Trophoblast cell (in vitro differentiated cells and primary cell): Measurements from ENCODE around the gene CD93.
A peak's percentile ranks its signal among the peaks of the same experiment; 100 is the strongest.

ENCODE experiments used
- DNase-seq, 2 donors: peaks; one replicate each; pipeline ENCODE4 v3.0.0-alpha.2; 2016
- H2AFZ ChIP-seq: 2 replicates; pipeline ENCODE4 v1.6.1; 2013; ENCODE audit warnings: low read length, moderate library complexity, mild to moderate bottlenecking; ENCODE audit not compliant: insufficient read depth, poor library complexity
- H2AK5ac ChIP-seq: 2 replicates; pipeline ENCODE4 v1.6.1; 2013; ENCODE audit warnings: mild to moderate bottlenecking, low read length
- H2BK120ac ChIP-seq: 2 replicates; pipeline ENCODE4 v1.6.1; 2013; ENCODE audit warnings: low read length, mild to moderate bottlenecking, moderate library complexity; ENCODE audit not compliant: insufficient read depth, poor library complexity
- H2BK12ac ChIP-seq: 2 replicates; pipeline ENCODE4 v1.6.1; 2013; ENCODE audit warnings: mild to moderate bottlenecking, low read length, moderate library complexity
- H2BK5ac ChIP-seq: 2 replicates; pipeline ENCODE4 v1.6.1; 2013; ENCODE audit warnings: low read length, low read depth, moderate library complexity, mild to moderate bottlenecking; ENCODE audit not compliant: poor library complexity
- H3K14ac ChIP-seq: 2 replicates; pipeline ENCODE4 v1.6.1; 2013; ENCODE audit warnings: mild to moderate bottlenecking, low read length
- H3K18ac ChIP-seq: 2 replicates; pipeline ENCODE4 v1.6.1; 2013; ENCODE audit warnings: mild to moderate bottlenecking, low read length
- H3K23ac ChIP-seq: 2 replicates; pipeline ENCODE4 v1.6.1; 2013; ENCODE audit warnings: low read length
- H3K27ac ChIP-seq: 2 replicates; pipeline ENCODE4 v1.5.1; 2013; ENCODE audit warnings: low read depth, mild to moderate bottlenecking, inconsistent platforms, low read length, moderate library complexity
- H3K27me3 ChIP-seq: 2 replicates; pipeline ENCODE4 v1.6.1; 2013; ENCODE audit warnings: inconsistent platforms, mild to moderate bottlenecking, low read length, moderate library complexity; ENCODE audit not compliant: insufficient read depth
- H3K36me3 ChIP-seq, 2 experiments: 1 replicate in 1 of 2; 2 replicates in 1 of 2; pipeline ENCODE4 v1.6.1; 2013; ENCODE audit warnings: low read length in 2 of 2, mild to moderate bottlenecking in 2 of 2, moderate library complexity in 1 of 2; ENCODE audit not compliant: insufficient read depth in 2 of 2, control insufficient read depth in 1 of 2
- H3K4ac ChIP-seq: 2 replicates; pipeline ENCODE4 v1.6.1; 2013; ENCODE audit warnings: low read depth, mild to moderate bottlenecking, low read length, moderate library complexity
- H3K4me1 ChIP-seq, 2 experiments: 1 replicate in 1 of 2; 2 replicates in 1 of 2; pipeline ENCODE4 v1.6.1; 2013; ENCODE audit warnings: low read length in 2 of 2, mild to moderate bottlenecking in 2 of 2, moderate library complexity in 1 of 2; ENCODE audit not compliant: insufficient read depth in 2 of 2, control insufficient read depth in 1 of 2
- H3K4me2 ChIP-seq: 2 replicates; pipeline ENCODE4 v1.6.1; 2013; ENCODE audit warnings: inconsistent platforms, mild to moderate bottlenecking, low read length, moderate library complexity
- H3K4me3 ChIP-seq: 2 replicates; pipeline ENCODE4 v1.5.1; 2013; ENCODE audit warnings: mild to moderate bottlenecking, low read depth, low read length, inconsistent platforms
- H3K79me1 ChIP-seq: one replicate; pipeline ENCODE4 v1.6.1; 2013; ENCODE audit warnings: low read length
- H3K79me2 ChIP-seq: 2 replicates; pipeline ENCODE4 v1.6.1; 2013; ENCODE audit warnings: low read length, mild to moderate bottlenecking; ENCODE audit not compliant: control insufficient read depth, insufficient read depth, poor library complexity
- H3K9ac ChIP-seq: 2 replicates; pipeline ENCODE4 v1.6.1; 2013; ENCODE audit warnings: mild to moderate bottlenecking, low read length
- H3K9me3 ChIP-seq: 2 replicates; pipeline ENCODE4 v1.6.1; 2013; ENCODE audit warnings: low read depth, mild to moderate bottlenecking, control low read depth, inconsistent platforms, low read length; ENCODE audit not compliant: insufficient read depth
- H4K12ac ChIP-seq: 2 replicates; pipeline ENCODE4 v1.6.1; 2013; ENCODE audit warnings: low read depth, mild to moderate bottlenecking, low read length, moderate library complexity
- H4K8ac ChIP-seq: 2 replicates; pipeline ENCODE4 v1.6.1; 2013; ENCODE audit warnings: low read depth, mild to moderate bottlenecking, low read length, moderate library complexity
- H4K91ac ChIP-seq: one replicate; pipeline ENCODE4 v1.6.1; 2013; ENCODE audit warnings: low read depth, mild to moderate bottlenecking, low read length, moderate library complexity
- WGBS: extraction: QIAGEN DNeasy Blood & Tissue Kit; methylation state at CpG from one replicate; pipeline ENCODE4 v1.1.7; 2013; ENCODE audit warnings: missing lambda C conversion rate; ENCODE audit not compliant: insufficient read length, insufficient coverage; ENCODE audit errors: extremely low coverage; 5-methylcytosine and 5-hydroxymethylcytosine counted together

Gene CD93

GRCh38 chr20:23063581-23063980 lies 22.5 kb downstream of the CD93 start:
- WGBS: no CpG with 5 or more reads among the region's 2 CpGs
- Histone ChIP-seq H4K91ac (no peak overlapping the region), H2BK5ac (no peak overlapping the region)

GRCh38 chr20:23063168-23063567 lies 23.0 kb downstream of the CD93 start:
- no peak overlapping the region for H4K91ac ChIP-seq
- no peaks in the 10 kb centered on the region for H3K36me3 ChIP-seq
- no peak overlapping the region for H3K14ac ChIP-seq
- H3K18ac ChIP-seq: no peak overlapping the region
- no peak overlapping the region for H4K8ac ChIP-seq
- H2BK12ac ChIP-seq: no peak overlapping the region
- H3K79me1 ChIP-seq: peaks cover 2% of the 10 kb centered on the region
- no peak for DNase-seq
- no peak overlapping the region for H2AFZ ChIP-seq
- no peak overlapping the region for H2BK5ac ChIP-seq
- no peak overlapping the region for H3K9ac ChIP-seq
- no peak overlapping the region for H3K4me2 ChIP-seq
- H3K27me3 ChIP-seq: no peaks in the 10 kb centered on the region
- H3K4ac ChIP-seq: no peak overlapping the region
- no CpG with 5 or more reads among the region's 3 CpGs for WGBS
- no peak overlapping the region for H3K27ac ChIP-seq
- no peaks in the 10 kb centered on the region for H3K9me3 ChIP-seq
- H3K4me1 ChIP-seq: peaks cover 4 to 11% of the 10 kb centered on the region in 2 experiments
- H2BK120ac ChIP-seq: no peak overlapping the region
- H3K23ac ChIP-seq: no peak overlapping the region
- no peak overlapping the region for H2AK5ac ChIP-seq
- no peaks in the 10 kb centered on the region for H3K79me2 ChIP-seq
- no peak overlapping the region for H3K4me3 ChIP-seq
- H4K12ac ChIP-seq: no peak overlapping the region

More at GRCh38 chr20:23063581-23063980, 22.5 kb downstream of the CD93 start:
- Histone ChIP-seq H3K36me3 (no peaks in the 10 kb centered on the region), H3K14ac (no peak overlapping the region), H3K9me3 (no peaks in the 10 kb centered on the region), H4K12ac (no peak overlapping the region), H3K18ac (no peak overlapping the region), H3K27ac (no peak overlapping the region), H3K9ac (no peak overlapping the region), H3K23ac (no peak overlapping the region), H3K4me2 (no peak overlapping the region), H3K79me1 (peaks cover 2% of the 10 kb centered on the region), H3K27me3 (no peaks in the 10 kb centered on the region), H3K4me1 (peaks cover 4 to 11% of the 10 kb centered on the region in 2 experiments), H4K8ac (no peak overlapping the region), H2BK120ac (no peak overlapping the region), H2AFZ (no peak overlapping the region), H2BK12ac (no peak overlapping the region), H3K79me2 (no peaks in the 10 kb centered on the region), H3K4me3 (no peak overlapping the region), H2AK5ac (no peak overlapping the region), H3K4ac (no peak overlapping the region)
- DNase-seq: no peak

GRCh38 chr20:23062632-23063031 lies 23.5 kb downstream of the CD93 start:
- no peak overlapping the region for H3K4me2 ChIP-seq
- H3K9ac ChIP-seq: no peak overlapping the region
- no peaks in the 10 kb centered on the region for H3K9me3 ChIP-seq
- no peak overlapping the region for H2AK5ac ChIP-seq
- no peak overlapping the region for H3K4ac ChIP-seq
- H2BK5ac ChIP-seq: no peak overlapping the region
- H3K27me3 ChIP-seq: no peaks in the 10 kb centered on the region
- no peak overlapping the region for H3K27ac ChIP-seq
- no peak overlapping the region for H3K4me3 ChIP-seq
- no peaks in the 10 kb centered on the region for H3K36me3 ChIP-seq
- no peak overlapping the region for H2BK12ac ChIP-seq
- H2AFZ ChIP-seq: no peak overlapping the region
- no peak overlapping the region for H3K18ac ChIP-seq
- no peak overlapping the region for H3K14ac ChIP-seq
- H4K12ac ChIP-seq: no peak overlapping the region
- H2BK120ac ChIP-seq: no peak overlapping the region
- peaks cover 4 to 11% of the 10 kb centered on the region in 2 experiments for H3K4me1 ChIP-seq
- DNase-seq: no peak
- no peak overlapping the region for H4K91ac ChIP-seq
- no peak overlapping the region for H4K8ac ChIP-seq
- peaks cover 2% of the 10 kb centered on the region for H3K79me1 ChIP-seq
- no peaks in the 10 kb centered on the region for H3K79me2 ChIP-seq
- no peak overlapping the region for H3K23ac ChIP-seq

- H2BK12ac ChIP-seq: no peak overlapping the region
- peaks cover 2% of the 10 kb centered on the region for H3K79me1 ChIP-seq
- no peak overlapping the region for H2BK5ac ChIP-seq
- H3K14ac ChIP-seq: no peak overlapping the region
- H3K9me3 ChIP-seq: no peaks in the 10 kb centered on the region
- H3K79me2 ChIP-seq: no peaks in the 10 kb centered on the region
- H3K27me3 ChIP-seq: no peaks in the 10 kb centered on the region
- H3K23ac ChIP-seq: no peak overlapping the region
- no peak overlapping the region for H3K4ac ChIP-seq
- H3K27ac ChIP-seq: no peak overlapping the region
- H3K36me3 ChIP-seq: no peaks in the 10 kb centered on the region
- no peak overlapping the region for H4K8ac ChIP-seq
- H4K91ac ChIP-seq: no peak overlapping the region
- WGBS: no CpG with 5 or more reads among the region's 8 CpGs
- peaks cover 4 to 11% of the 10 kb centered on the region in 2 experiments for H3K4me1 ChIP-seq
- peak overlapping the region; percentile 8 for H2BK120ac ChIP-seq
- H2AFZ ChIP-seq: no peak overlapping the region
- no peak overlapping the region for H2AK5ac ChIP-seq
- H3K4me2 ChIP-seq: no peak overlapping the region
- peak; percentile 70 to 85 for DNase-seq
- H4K12ac ChIP-seq: no peak overlapping the region
- no peak overlapping the region for H3K9ac ChIP-seq
- H3K4me3 ChIP-seq: no peak overlapping the region
- H3K18ac ChIP-seq: no peak overlapping the region
Observed at GRCh38 chr20:23061734-23062561, 24.2 kb downstream of the CD93 start.
